ENCODE data around the gene SMIM9.

The SMIM9 gene

DNA sequence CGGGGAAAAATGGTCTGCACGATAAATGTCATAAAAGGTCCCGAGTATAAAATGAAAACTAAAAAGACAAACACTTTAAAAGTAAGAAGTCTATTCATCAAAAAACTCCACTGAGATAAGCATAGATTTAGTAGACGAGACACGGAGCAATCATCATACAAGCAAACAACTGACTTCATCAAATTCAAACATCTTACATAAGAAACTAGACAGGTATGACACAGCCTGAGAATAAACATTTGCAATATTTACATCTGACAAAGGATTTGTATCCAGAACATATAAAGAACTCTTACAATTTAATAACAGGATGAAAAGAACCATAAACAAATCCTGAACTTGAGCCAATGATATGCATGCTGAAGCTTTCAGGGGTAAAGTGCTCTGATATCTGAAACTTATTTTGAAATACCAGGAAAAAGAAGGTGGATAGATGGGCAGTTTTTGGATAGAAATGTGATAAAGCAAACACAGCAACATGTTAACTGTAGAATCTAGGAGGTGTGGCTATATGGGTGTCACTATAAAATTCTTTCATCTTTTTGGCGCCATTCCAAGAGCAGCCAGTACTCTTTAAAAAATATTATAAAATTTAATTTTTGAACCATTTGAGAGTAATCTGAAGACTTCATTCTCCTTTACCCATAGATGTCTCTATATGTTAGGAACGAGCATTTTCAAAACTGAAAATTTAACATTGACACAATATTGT, 41.2 kb downstream of the SMIM9 start:
- no peaks in the 10 kb centered on the region for H3K4me1 Mint-ChIP-seq
- no peak overlapping the region for H3K4me3 Mint-ChIP-seq
- H3K36me3 Mint-ChIP-seq (ENCODE audit: low read depth): peaks cover 9% of the 10 kb centered on the region
- no peak for DNase-seq
- peaks cover 51% of the 10 kb centered on the region for H3K9me3 Mint-ChIP-seq
- TF ChIP-seq, protein P1, sequence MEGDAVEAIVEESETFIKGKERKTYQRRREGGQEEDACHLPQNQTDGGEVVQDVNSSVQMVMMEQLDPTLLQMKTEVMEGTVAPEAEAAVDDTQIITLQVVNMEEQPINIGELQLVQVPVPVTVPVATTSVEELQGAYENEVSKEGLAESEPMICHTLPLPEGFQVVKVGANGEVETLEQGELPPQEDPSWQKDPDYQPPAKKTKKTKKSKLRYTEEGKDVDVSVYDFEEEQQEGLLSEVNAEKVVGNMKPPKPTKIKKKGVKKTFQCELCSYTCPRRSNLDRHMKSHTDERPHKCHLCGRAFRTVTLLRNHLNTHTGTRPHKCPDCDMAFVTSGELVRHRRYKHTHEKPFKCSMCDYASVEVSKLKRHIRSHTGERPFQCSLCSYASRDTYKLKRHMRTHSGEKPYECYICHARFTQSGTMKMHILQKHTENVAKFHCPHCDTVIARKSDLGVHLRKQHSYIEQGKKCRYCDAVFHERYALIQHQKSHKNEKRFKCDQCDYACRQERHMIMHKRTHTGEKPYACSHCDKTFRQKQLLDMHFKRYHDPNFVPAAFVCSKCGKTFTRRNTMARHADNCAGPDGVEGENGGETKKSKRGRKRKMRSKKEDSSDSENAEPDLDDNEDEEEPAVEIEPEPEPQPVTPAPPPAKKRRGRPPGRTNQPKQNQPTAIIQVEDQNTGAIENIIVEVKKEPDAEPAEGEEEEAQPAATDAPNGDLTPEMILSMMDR (IDR thresholded peaks at IDR 0.05): no peak
- no peak overlapping the region for H3K27ac Mint-ChIP-seq
- no peaks in the 10 kb centered on the region for H3K27me3 Mint-ChIP-seq (ENCODE audit: low read depth, poor library complexity)

DNA sequence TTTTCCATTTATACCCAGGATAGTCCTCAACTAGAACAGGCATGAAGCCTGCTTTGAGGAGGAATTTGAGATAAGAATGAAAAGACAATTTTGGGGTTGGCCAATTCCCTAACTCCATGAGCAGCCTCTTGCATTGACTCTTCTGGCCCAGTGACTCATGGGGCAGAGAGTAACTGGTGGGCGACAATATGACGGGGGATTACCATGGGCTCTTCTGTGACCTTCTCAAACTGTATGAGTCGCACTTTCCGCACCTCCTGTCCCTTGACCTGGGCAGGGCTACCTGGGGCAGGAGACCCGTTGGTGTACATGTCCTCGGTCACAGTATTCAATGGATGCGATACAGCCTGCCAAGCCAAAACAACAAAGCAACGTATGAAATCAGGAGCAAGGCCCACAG, 42.5 kb downstream of the SMIM9 start:
- Mint-ChIP-seq H3K27me3 (ENCODE audit: low read depth, poor library complexity) (peaks cover 3% of the 10 kb centered on the region), H3K36me3 (ENCODE audit: low read depth) (peaks cover 12% of the 10 kb centered on the region), H3K4me3 (no peak overlapping the region), H3K4me1 (no peaks in the 10 kb centered on the region), H3K9me3 (peaks cover 43% of the 10 kb centered on the region), H3K27ac (no peak overlapping the region)
- TF ChIP-seq, protein P1 (IDR thresholded peaks at IDR 0.05): no peak
- no peak for DNase-seq

DNA sequence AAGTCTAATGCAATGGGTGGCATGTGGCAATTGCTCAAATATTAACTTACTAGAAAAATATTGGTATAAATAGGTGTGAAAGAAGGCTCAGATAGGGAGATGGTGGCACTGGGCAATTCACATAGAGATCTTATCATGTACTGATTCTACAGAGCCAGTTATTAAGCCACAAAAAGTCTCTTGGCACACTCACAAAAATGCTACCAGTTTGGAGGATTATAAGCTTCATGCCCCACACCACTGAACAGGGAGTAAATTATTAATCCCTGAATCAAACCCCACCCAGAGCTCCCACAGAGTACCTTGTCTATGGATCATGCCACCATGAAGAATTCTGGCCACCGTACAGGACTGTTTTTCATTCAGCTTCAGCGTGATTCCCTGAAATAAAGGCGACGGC, 43.0 kb downstream of the SMIM9 start:
- DNase-seq: no peak
- H3K9me3 Mint-ChIP-seq: peaks cover 42% of the 10 kb centered on the region
- H3K4me1 Mint-ChIP-seq: no peaks in the 10 kb centered on the region
- no peak overlapping the region for H3K27ac Mint-ChIP-seq
- no peak overlapping the region for H3K4me3 Mint-ChIP-seq
- peaks cover 4% of the 10 kb centered on the region for H3K27me3 Mint-ChIP-seq (ENCODE audit: low read depth, poor library complexity)
- peaks cover 14% of the 10 kb centered on the region for H3K36me3 Mint-ChIP-seq (ENCODE audit: low read depth)
- TF ChIP-seq, protein P1 (IDR thresholded peaks at IDR 0.05): no peak

DNA sequence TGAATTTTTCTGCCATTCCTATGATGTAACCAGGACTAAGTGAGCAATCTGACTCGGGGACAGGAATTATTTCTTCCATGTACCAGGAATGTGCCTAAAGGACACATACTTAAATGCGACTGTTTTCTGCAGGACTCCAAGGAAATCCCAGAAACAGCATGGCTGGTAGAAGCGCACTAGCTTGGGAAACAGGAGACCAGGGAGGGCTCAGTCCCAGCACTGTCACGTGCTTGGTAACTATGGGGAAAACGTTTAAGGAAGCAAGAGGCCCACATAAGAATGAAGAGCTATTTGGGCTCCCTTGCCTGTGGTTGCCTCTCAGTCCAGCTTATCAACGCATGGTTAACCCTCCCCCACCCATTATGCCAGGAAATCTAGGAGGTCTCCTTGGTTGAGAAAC, 48.7 kb downstream of the SMIM9 start:
- no peak overlapping the region for H3K4me3 Mint-ChIP-seq
- H3K27ac Mint-ChIP-seq: no peak overlapping the region
- no peak for DNase-seq
- peaks cover 56% of the 10 kb centered on the region for H3K9me3 Mint-ChIP-seq
- TF ChIP-seq, protein P1 (IDR thresholded peaks at IDR 0.05): no peak
- H3K27me3 Mint-ChIP-seq (ENCODE audit: low read depth, poor library complexity): peaks cover 4% of the 10 kb centered on the region
- H3K36me3 Mint-ChIP-seq (ENCODE audit: low read depth): peaks cover 30% of the 10 kb centered on the region
- H3K4me1 Mint-ChIP-seq: no peaks in the 10 kb centered on the region

DNA sequence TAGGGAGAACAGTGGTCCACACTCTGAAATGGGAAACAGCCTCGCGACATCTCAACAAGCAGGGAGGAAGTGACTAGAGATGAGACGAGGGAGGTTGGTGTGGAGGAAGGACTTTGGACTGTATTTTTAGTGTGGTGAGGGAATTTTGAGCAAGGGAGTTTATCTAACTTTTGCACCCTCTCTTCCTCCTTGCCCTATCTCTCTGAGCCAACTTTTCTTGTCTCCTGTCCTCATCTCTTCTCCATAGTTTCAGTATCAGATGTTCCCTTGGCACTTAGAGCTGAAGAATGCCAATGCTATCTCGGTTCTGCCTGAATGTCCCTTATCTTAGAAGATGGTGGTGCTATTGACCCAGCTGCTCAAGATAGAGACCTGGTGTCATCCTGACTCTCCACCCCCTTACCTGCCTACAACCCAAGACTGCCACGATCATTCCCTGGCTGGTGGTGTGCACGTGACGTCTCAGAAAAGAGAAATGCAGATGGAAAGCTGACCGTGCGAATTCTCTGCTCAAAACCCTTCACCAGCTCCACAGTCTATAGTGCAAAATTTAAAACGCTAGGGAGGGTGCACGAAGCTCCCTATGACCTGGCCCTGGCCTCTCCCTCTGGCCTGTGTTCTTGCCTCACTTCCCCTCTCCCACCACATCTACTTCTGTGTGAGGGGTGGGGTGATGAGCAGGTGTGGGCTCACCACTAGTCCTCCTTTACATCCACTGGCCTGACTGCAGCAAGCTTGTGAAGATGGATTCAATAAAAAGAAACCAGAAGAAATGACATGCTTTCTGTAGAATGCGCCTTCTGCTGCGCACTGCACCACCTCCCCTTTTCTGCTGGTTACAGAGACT, 50.1 kb downstream of the SMIM9 start:
- Mint-ChIP-seq H3K27me3 (ENCODE audit: low read depth, poor library complexity) (peaks cover 4% of the 10 kb centered on the region), H3K9me3 (peaks cover 48% of the 10 kb centered on the region), H3K36me3 (ENCODE audit: low read depth) (peaks cover 25% of the 10 kb centered on the region), H3K4me3 (no peak overlapping the region), H3K27ac (no peak overlapping the region), H3K4me1 (no peaks in the 10 kb centered on the region)
- TF ChIP-seq, protein P1 (IDR thresholded peaks at IDR 0.05): no peak
- no peak for DNase-seq
